ENCODE data around the gene NBAS.

GRCh38 chr2:15389895-15390294, 171.2 kb downstream of the NBAS start:
- TF ChIP-seq CTCF (IDR thresholded peaks at IDR 0.05; ENCODE audit: low read depth, low read length) = no peak
- TF ChIP-seq EZH2phosphoT487 (IDR thresholded peaks at IDR 0.05; ENCODE audit: low read depth) = no peak
